ENCODE measurements around the gene PIEZO2.
"Not testable (repeated sequence)": the region's sequence is repeated elsewhere in the genome, so short reads cannot be mapped to it uniquely, and the experiment has no call there.

The PIEZO2 gene

DNA sequence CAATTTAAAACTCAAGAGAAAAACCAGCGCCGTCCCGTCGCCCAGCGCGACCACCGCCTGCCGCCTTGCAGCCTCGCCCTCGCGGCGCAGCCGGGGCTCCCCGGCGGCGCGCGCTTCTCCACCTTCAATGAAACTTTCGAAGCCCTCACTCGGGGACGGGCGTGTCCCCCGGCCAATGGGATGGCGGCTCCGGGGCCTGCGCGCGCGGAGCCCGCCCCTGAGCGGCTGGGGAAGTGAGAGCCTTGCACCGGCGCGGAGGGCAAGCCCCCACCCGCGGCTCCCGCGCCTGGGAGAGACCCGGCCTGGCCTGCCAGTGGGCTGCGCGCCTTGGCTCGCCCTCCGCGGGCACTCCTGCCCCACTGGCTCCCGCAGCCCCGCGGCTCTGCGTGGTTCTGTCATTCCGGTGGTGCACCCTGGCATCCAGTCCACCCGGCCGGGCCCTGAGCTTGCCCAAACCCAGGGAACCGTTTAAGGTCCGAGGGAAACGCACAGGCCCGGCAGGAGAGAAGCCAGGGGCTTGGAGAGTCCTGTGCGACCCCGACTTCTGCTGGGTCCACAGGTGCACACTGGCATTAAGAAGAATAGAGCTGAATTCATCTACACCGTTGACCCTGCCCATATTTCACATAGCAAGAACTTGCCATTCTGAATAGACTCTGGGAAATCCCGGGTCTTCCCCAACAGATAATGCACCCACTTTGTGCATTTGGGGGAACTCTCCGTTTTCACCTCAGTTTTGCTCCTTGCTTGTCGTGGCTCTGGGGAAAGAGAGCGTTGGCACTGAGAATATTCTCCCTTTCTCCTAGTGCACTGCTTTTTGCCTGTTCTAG is at the start of gene PIEZO2:
Gene PIEZO2 (minus strand): TSS at position 129 of the 830 bp plus-strand sequence. CDS start 981 bp downstream, outside the sequence.
- FAIRE-seq (no peak), DNase-seq (ENCODE audit: low spot score) (no peak)

DNA sequence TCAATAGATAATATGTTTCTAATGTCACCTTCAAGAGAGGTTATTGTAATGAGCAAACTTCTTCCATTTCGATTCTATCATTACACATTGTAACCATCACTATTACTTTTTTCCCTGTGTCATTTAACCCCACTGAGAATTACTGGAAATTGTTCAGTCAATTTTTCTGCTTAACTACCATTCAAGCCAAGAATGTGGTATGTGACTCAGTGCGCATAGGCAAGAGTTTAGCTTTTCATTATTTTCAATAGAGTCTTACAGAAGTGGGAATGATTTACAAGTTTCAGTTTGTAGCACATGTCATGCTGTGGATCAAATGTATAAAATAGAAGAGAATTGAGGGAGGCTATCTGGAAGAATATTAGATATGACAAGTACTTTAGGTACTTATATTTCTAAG is 34.3 kb upstream of the PIEZO2 start:
- DNase-seq (ENCODE audit: low spot score) (no peak), FAIRE-seq (no peak)

DNA sequence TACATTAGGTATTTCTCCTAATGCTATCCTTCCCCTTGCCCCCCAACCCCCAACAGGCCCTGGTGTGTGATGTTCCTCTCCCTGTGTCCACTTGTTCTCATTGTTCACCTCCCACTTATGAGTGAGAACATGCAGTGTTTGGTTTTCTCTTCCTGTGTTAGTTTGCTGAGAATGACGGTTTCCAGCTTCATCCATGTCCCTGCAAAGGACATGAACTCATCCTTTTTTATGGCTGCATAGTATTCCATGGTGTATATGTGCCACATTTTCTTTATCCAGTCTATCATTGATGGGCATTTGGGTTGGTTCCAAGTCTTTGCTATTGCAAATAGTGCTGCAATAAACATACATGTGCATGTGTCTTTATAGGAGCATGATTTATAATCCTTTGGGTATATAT is 32.3 kb upstream of the PIEZO2 start:
- not testable (repeated sequence) for FAIRE-seq; DNase-seq (ENCODE audit: low spot score)

DNA sequence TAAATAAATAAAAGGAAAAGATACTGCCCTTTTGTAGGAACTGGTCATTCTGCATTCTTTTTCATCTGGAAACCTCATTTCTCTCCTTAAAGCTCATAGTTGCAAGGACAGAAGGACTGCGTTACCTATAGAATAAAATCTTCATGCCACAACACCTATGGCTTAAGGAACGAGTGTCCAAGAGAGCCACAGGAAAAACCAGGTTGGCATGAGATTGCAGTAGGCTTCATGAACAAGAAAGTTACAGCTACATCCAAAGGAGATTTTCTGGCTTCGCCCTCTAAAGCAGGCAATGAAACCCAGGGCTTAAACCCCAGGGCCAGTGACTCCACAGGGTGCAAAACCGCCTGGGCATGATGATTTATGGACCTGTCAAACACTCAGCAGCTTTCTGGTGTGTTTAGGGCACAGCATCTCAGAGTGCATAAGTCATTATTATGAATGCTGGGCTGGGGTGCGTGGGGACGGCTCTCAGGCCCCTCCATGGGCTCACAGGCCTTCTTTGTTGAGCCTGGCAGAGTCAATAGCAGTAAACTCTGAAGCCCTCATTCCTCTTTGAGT is 30.7 kb upstream of the PIEZO2 start:
- FAIRE-seq = no peak
- no peak for DNase-seq (ENCODE audit: low spot score)

DNA sequence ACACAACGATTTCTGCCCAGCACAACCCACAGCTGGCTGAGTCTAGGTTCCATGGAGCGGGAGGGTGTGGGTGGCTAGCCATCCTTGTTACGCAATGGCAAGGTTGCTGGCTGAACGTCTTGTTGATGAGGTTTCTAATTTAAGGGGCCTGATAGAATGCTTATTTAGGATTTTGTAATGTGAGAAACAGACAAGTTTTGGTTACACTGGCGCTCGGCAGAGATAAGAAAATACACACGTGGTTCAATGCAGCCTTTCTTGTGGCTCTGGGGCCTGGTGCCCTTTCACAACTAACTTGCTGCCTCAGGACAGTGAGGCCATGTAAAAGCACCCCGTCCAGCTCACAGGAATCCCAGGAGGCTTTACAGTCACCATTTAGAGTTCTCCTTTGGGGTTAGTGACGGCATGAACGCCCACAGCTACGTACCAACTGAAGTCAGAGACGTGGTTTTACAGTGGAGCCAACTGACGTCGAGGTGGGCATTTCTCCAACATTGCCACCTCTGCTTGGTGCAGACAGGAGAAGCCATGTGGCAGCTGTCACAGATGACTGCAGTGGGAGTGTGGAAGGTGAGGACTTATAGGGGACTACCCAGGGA is 29.7 kb upstream of the PIEZO2 start:
- DNase-seq (ENCODE audit: low spot score) (no peak), FAIRE-seq (no peak)

DNA sequence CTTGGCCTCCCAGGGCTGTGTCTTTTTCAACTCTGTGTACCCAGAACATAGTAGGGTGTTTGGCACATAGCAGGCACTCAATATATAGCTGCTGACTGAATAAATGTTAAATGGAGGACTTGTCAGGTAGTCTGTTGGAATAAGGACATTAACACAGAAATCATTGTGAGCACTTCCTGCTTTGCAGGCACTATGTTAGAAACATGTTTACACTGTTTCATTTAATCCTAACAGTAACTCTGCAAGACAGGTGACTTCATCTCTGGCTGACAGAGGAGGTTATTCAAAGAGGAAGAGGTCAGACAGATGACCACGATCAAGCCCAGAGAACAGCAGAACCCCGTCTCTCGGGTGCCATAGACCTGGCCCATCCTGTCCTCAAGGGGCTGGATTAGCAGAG is 28.0 kb upstream of the PIEZO2 start:
- no peak for FAIRE-seq
- DNase-seq (ENCODE audit: low spot score) = no peak

DNA sequence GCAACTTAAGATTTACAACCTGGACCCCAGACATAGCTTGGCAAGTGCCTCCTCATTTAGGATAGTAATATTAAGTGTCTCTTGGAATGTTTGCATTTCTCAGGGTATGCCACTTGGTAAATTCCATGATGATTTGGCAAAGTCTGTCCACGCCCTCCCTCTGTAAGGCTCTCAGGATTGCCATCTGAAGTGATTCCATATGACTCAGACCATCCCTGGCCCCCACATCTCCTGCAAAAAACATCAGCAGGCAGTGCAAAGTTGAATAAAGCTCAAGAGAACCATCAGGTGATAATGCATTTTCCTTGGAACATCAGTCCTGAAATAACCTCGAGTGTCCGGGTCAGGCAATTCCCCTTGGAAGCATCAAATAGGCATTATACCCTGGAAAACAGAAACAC is 27.1 kb upstream of the PIEZO2 start:
- no peak for DNase-seq (ENCODE audit: low spot score)
- no peak for FAIRE-seq

DNA sequence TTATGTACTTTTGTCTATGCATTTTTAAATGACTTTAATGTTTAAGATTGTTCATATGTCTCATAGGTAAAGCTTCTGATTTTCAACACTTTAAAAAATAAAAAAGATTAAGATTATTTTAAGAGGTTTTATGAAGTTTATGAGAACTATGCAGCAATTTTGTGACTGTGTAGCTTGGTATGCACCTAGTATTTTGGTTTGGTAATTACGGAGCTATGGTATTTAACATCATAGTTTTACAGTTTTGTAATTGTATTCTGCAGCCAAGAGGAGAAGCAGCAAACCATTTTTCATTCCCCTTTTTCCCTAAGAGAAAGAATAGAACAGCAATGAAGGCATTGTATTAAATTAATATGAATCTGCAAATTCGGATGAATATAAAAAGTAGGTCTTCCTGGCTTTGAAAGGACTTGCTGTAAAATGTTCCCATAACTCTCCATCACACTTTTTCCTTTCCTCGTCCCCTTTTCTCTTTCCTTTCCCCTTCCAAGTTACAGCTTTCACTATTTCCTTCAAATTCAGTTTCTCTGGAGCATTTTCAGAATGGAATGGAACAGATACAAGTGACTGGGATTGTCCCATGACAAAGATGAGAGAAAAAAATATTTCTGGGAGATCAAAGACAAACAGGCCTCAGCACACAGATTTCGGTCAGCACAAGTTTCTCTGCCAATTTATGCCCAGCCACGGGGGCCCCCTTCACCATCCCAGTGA is 26.1 kb upstream of the PIEZO2 start:
- FAIRE-seq = no peak
- DNase-seq (ENCODE audit: low spot score) = no peak

DNA sequence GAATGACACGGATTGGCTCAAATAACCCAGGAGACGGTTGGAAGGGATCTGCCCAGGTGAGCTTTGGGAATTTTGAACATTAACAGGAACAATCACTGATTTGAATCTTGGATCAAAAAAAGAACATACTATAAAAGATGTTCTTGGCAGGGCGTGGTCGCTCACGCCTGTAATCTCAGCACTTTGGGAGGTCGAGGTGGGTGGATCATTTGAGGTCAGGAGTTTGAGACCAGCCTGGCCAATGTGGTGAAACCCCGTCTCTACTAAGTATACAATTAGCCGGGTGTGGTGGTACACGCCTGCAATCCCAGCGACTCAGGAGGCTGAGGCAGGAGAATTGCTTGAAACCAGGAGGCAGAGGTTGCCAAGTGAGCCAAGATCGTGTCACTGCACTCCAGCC is 24.8 kb upstream of the PIEZO2 start:
- FAIRE-seq; DNase-seq (ENCODE audit: low spot score): not testable (repeated sequence)

DNA sequence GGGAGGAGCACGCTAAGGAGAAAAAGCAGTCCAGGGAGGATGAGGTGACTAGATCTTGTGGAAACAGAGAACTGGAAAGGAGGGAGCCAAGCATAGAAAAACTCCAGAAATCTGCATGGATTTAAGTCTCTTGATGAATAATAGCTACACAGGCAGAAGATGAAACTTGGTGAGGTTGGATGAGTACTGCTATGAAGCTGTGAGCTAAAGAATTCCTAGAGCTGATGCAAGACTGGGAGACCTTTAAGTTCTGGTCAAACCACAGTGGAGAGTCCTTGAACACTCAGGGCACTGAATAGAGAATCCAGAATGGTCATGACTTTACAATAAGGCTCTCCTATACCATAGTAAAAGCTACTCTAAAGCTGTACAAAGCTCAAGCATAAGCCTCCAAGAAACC is 18.4 kb upstream of the PIEZO2 start:
- DNase-seq (ENCODE audit: low spot score) (no peak), FAIRE-seq (no peak)

DNA sequence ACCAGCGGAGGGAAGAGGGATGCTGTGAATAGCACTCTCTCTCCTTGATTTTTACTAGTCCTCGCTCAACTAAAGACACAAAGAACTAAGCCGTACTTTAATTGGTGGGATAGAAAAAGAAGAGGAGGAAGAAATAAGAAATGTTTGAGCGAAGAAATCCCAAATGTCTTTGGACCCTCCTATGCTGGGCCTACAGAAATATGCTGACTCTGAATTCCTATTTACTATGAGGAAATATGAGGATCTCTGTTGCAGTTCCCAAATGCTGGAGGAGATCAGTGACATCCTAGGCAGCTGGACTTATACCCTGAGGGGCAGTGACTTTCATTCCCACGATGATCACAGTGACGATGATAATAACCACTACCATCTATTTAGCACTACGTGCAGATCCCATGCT is 16.6 kb upstream of the PIEZO2 start:
- DNase-seq (ENCODE audit: low spot score) = no peak
- FAIRE-seq = no peak

DNA sequence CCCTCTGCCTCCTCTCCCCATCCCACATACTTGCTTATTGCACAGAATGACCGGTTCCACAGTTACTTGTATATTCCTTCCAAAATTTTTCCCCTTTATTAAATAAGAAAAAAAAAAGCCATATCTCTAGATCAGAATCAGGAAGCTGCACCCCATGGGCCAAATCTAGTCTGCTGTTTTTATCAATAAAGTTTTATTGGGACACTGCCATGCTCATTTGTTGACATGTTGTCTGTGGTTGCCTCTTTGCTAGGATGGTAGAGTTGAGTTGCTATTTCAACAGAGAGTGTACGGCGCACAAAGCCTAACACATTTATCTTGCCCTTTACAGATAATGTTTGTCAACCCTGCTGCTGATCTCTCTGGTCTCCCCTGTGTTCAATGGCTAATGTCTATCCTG is 15.8 kb upstream of the PIEZO2 start:
- no peak for FAIRE-seq
- no peak for DNase-seq (ENCODE audit: low spot score)

DNA sequence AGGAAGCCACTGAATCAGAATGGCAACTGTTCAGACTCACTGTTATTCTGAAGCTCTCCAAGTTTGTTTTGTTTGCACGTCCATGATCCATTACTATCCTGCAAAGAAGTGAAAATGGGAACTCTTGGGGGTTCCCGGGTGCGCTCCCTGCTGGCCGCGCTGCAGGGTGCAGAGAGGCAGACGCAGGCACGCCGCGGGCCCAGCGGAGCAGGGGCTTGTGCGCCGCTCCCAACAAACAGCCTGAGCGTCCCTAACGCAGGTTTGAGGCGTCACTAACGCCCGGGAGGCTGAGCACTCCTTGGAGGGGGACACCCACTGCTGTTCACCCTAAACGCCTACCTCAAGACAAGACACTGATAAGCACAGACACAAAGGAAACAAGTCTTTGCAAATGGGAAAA is 14.3 kb upstream of the PIEZO2 start:
- no peak for DNase-seq (ENCODE audit: low spot score)
- no peak for FAIRE-seq

DNA sequence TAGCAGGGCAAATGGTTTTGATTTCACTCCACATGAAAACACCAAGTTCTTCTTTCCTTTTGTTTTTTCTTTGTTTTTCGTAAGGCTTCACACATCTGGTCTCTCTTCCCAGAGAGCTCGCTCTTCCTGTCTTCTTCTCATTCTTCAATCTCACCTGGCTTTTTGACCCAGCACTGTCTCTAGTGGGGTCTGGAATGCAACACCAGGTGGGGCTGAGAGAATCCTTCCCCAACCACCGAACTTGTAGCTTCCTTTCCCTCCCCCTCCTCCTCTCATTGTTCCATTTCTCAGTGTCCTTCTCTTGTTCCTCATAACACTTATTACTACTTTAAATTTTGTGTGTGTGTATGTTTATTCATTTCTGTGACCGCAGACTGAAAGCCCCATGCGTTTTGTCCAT is 13.5 kb upstream of the PIEZO2 start:
- FAIRE-seq = no peak
- DNase-seq (ENCODE audit: low spot score) = no peak

DNA sequence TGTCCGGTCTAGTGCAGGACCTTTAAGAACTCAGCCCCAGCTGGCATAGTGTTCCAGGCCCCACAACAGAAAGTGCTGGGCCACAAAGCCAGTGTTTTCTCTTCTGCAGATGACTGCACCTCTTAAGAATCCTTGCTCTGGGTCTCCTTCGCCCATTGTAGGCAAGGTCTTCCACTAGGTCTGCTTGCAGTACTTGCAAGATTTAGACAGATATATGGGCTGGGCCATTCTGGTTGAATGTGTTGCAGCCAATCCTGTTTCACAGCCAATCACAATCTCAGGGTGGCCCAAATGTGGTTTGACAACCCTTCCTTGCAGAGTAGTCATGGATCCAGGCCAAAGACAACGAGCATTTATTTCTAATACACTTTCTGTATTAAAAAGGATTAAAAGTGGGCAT is 13.1 kb upstream of the PIEZO2 start:
- no peak for FAIRE-seq
- no peak for DNase-seq (ENCODE audit: low spot score)

DNA sequence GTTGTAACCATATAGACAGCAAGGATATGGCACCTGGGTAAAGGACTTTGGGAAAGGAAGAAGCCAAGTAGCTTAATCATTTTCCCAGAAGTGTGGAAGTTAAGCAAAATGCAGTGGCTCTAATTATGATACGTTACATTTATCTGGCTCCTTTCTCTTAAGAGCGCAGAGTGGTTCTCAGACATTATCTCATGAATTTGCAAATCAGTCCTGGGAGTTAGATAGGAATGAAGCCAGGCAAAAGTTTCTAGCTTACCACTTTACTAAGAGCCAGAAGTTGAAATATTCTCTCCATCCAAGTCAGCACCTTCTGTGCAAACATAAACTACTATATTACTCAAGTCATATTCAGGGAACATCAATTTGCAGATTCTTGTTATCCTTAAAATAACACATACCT is 10.9 kb upstream of the PIEZO2 start:
- no peak for DNase-seq (ENCODE audit: low spot score)
- FAIRE-seq = no peak

DNA sequence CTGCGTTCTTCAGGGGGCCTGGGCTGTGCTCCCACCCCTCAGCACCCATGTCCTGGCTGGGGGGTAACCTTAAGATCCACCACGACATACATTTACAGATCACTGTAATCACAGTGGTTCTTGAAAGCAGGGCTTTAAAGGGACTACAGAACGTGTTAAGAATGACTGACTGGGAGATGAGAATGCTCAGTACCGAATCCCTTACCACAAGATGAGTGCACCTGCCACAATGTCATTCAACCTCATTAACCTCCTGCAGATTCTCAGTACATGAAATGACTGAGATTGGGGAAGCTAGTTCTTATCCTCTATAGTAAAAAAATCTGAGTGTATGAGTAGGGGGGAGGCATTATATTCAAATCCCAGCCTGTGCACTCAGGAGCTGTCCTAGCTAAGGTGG is 10.5 kb upstream of the PIEZO2 start:
- FAIRE-seq = no peak
- no peak for DNase-seq (ENCODE audit: low spot score)

DNA sequence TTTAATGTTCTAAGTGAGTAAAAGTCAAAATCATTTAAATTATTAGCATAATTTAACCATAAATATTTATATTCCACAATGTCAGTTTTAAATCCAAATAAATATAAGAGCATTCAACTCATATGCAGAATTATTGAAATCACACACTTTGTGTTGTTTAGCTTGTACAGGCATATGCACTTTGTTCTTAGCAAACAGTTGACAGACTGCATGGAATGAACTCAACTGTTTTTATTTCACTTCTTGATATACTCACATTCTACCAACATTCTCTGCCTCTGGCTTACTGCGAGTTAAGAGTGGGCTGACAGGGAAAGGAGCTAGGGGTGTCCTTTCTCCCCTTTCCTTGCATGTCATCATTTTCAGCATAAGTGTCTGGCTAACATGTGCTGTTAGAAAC is 7.6 kb upstream of the PIEZO2 start:
- DNase-seq (ENCODE audit: low spot score) (no peak), FAIRE-seq (no peak)

DNA sequence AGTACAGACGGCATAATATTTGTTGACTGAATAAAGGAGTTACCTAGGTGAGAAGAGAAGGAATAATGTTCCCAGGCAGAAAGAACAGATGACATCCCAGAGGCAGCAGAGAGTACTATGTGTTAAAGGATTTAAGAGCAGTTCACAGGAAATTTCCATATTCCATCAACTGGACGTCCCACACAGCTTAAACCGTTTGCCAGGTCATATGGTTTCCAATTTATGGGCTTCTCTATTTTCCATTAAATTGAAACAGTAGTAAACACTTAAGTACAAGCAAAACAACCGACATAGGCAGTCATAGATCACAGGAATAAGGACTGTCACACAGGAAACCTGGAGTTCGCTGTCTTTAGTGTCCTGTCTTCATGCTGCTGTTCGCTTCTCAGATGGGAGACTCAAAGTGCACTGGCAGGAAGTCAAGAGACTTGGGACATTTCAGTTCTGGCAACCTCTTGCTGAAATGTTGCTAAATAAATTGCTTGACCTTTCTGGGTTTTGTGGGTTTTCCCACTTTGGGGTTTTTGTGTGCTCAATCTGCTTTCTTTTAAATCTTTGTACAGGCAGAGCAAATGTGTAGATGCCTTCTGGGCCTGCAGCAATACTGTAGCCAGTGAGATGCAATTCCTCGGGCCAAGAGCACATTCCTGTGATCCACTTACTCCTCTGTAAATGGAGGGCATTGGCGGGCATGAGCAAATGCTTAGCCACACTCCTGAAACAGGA is 5.8 kb upstream of the PIEZO2 start:
- FAIRE-seq (no peak), DNase-seq (ENCODE audit: low spot score) (no peak)

DNA sequence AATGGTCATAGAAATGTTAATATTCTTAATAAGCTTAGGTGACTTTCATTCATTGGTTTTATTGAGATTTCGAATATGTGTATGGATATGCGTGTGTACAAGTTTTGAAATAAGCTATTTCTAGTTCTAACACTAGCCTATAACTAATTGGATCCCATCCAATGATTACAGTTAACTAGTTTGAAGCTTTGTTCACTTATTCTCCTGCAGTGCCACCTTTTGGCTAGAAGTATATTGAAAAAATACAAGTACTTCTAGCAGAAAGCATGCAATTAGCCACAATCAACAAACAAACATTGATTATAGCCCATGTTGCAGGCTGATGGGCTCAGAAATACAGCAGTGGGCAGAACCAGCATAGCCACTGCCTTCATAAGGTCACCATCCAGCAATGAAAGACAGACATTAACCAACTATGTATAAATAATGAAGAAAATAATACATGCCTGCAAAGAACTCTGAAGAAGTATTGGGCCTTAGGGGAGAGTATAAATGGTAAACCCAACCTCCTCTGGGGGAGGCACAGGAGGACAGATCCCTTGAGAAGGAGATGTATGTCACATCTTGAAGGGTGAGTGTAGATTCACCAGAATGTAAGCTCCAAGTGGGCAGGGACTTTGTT is 5.1 kb upstream of the PIEZO2 start:
- FAIRE-seq = no peak
- no peak for DNase-seq (ENCODE audit: low spot score)

DNA sequence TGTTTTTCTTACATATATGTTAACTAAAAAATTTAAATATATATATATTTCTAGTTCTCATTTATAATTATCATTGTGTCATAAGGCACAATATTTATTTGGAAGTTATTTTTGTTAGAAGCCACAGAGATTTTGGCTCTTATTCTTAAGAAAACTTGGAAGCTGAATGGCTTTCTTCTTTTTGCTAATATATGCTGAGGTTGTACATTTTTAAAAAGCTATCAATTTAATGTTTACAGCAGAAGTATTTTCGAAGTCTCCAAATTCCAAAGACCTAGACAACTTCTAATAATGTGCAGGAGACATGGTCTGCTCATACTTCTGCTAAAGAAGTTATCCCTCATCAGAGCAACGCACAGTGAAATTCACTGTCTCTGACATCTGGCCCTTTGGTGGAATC is 3.7 kb upstream of the PIEZO2 start:
- DNase-seq (ENCODE audit: low spot score) (no peak), FAIRE-seq (no peak)
